MM.1S (cell line): Measurements from ENCODE around the gene DHRS2.

Experiments used
- DNase-seq: peaks from one replicate; pipeline ENCODE4 v3.0.0-alpha.2; 2015
- H2AFZ ChIP-seq: fragments of 300-600 bp; sonication (generic); 2 replicates; pipeline ENCODE4 v1.6.0; 2016; ENCODE audit warnings: antibody characterized with exemption, low read length
- H3F3A ChIP-seq: fragments of 300-600 bp; sonication (generic); 2 replicates; pipeline ENCODE4 v1.6.1; 2016; ENCODE audit warnings: mild to moderate bottlenecking, antibody characterized with exemption, low read length, moderate library complexity, mixed read lengths; ENCODE audit not compliant: insufficient read depth
- H3K27ac ChIP-seq: fragments of 300-600 bp; sonication (generic); 2 replicates; pipeline ENCODE4 v1.5.1; 2016; ENCODE audit warnings: mild to moderate bottlenecking, low read length
- H3K27me3 ChIP-seq: fragments of 300-600 bp; sonication (generic); replicated peaks from 2 replicates; pipeline ENCODE4 v1.6.0; 2016; ENCODE audit warnings: low read length; ENCODE audit not compliant: insufficient read depth
- H3K36me3 ChIP-seq: fragments of 300-600 bp; sonication (generic); replicated peaks from 2 replicates; pipeline ENCODE4 v1.6.1; 2016; ENCODE audit warnings: mild to moderate bottlenecking, low read length, mixed read lengths; ENCODE audit not compliant: insufficient read depth
- H3K4me1 ChIP-seq: fragments of 300-600 bp; sonication (generic); 2 replicates; pipeline ENCODE4 v1.6.1; 2016; ENCODE audit warnings: low read length, mixed read lengths
- H3K4me2 ChIP-seq: fragments of 300-600 bp; sonication (generic); 2 replicates; pipeline ENCODE4 v1.6.0; 2016; ENCODE audit warnings: low read depth, low read length
- H3K4me3 ChIP-seq: fragments of 300-600 bp; sonication (generic); 2 replicates; pipeline ENCODE4 v1.5.1; 2016; ENCODE audit warnings: low read length, mixed read lengths
- H3K79me2 ChIP-seq: fragments of 300-600 bp; sonication (generic); 2 replicates; pipeline ENCODE4 v1.6.1; 2016; ENCODE audit warnings: mixed run types, low read length, mixed read lengths
- H3K9ac ChIP-seq: fragments of 300-600 bp; sonication (generic); 2 replicates; pipeline ENCODE4 v1.6.1; 2016; ENCODE audit warnings: low read length, mixed read lengths
- H3K9me2 ChIP-seq: fragments of 300-600 bp; sonication (generic); replicated peaks from 2 replicates; pipeline ENCODE4 v1.6.1; 2016; ENCODE audit warnings: mild to moderate bottlenecking, low read length, mixed read lengths; ENCODE audit not compliant: insufficient read depth
- H3K9me3 ChIP-seq: fragments of 300-600 bp; sonication (generic); replicated peaks from 2 replicates; pipeline ENCODE4 v1.6.1; 2016; ENCODE audit warnings: mild to moderate bottlenecking, low read length, mixed read lengths; ENCODE audit not compliant: insufficient read depth
- H4K20me1 ChIP-seq: fragments of 300-600 bp; sonication (generic); 2 replicates; pipeline ENCODE4 v1.6.1; 2016; ENCODE audit warnings: mild to moderate bottlenecking, low read length, moderate library complexity, mixed read lengths; ENCODE audit not compliant: insufficient read depth
- EZH2 ChIP-seq: fragments of 300-600 bp; sonication (generic); optimal IDR thresholded peaks from 2 replicates; pipeline ENCODE3; 2017; ENCODE audit warnings: low read depth, mild to moderate bottlenecking, antibody characterized with exemption, low read length, mixed read lengths
- EZH2phosphoT487 ChIP-seq: fragments of 300-600 bp; sonication (generic); IDR thresholded peaks from 2 replicates; pipeline ENCODE4 v1.6.1; 2018; ENCODE audit warnings: antibody characterized with exemption, low read length
- TF ChIP-seq, protein P1 (sequence below): fragments of 300-600 bp; sonication (generic); IDR thresholded peaks from 2 replicates; pipeline ENCODE4 v1.5.1; 2016; ENCODE audit warnings: antibody characterized with exemption, low read length, mixed read lengths

Gene DHRS2

DNA sequence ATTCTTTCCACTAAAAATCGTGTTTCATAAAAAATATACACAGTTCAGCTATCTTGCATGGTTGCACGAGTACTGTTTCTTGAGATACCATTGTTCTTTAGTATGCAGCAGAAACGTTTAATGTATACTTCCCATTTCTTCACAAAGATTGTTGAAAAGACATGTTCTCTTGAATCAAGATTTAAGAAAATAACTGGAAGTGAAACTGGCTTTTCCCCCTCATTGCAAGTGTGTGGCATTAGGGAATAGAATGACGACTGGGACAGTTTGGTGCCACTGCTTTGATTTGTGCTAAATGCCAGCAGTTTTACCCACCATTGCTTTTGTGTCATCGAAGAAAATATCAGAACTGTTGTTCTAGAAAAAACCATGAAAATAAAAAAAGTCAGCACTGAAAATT, 20.3 kb upstream of the DHRS2 start:
- H3K27me3 ChIP-seq = no peaks in the 10 kb centered on the region

DNA sequence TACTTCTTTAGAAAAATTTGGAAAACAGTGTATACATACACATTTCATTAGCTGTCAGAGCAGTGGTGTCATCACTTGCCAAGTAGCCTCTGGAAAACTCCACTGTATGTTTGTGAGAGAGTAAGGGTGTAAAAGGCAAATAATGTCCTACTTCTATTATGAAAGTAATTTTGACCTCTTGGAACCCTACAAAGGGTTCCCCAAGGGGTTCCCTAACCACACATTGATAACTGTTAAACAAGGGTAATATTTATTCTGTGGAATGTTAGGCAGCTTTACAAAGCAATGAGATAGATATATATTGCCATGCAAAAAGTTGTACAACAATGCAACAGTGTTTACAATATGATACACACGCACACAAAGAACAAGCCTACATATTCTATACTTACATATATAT, 18.6 kb upstream of the DHRS2 start:
- TF ChIP-seq EZH2phosphoT487 (no peak), EZH2 (no peak)
- TF ChIP-seq, protein P1, sequence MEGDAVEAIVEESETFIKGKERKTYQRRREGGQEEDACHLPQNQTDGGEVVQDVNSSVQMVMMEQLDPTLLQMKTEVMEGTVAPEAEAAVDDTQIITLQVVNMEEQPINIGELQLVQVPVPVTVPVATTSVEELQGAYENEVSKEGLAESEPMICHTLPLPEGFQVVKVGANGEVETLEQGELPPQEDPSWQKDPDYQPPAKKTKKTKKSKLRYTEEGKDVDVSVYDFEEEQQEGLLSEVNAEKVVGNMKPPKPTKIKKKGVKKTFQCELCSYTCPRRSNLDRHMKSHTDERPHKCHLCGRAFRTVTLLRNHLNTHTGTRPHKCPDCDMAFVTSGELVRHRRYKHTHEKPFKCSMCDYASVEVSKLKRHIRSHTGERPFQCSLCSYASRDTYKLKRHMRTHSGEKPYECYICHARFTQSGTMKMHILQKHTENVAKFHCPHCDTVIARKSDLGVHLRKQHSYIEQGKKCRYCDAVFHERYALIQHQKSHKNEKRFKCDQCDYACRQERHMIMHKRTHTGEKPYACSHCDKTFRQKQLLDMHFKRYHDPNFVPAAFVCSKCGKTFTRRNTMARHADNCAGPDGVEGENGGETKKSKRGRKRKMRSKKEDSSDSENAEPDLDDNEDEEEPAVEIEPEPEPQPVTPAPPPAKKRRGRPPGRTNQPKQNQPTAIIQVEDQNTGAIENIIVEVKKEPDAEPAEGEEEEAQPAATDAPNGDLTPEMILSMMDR = no peak
- Histone ChIP-seq H3K9ac (no peak overlapping the region), H3K79me2 (no peaks in the 10 kb centered on the region), H3K27me3 (no peaks in the 10 kb centered on the region), H3K9me2 (no peaks in the 10 kb centered on the region), H4K20me1 (no peaks in the 10 kb centered on the region), H3K27ac (no peak overlapping the region), H3K4me2 (no peak overlapping the region), H3F3A (no peaks in the 10 kb centered on the region), H3K9me3 (no peaks in the 10 kb centered on the region), H3K36me3 (no peaks in the 10 kb centered on the region), H3K4me1 (no peaks in the 10 kb centered on the region), H2AFZ (no peak overlapping the region), H3K4me3 (no peak overlapping the region)
- DNase-seq = no peak

More for the DNA sequence above, 20.3 kb upstream of the DHRS2 start:
- Histone ChIP-seq H4K20me1 (no peaks in the 10 kb centered on the region), H3K4me1 (no peaks in the 10 kb centered on the region), H2AFZ (no peak overlapping the region), H3F3A (no peaks in the 10 kb centered on the region), H3K9ac (no peak overlapping the region), H3K36me3 (no peaks in the 10 kb centered on the region), H3K9me2 (no peaks in the 10 kb centered on the region), H3K4me2 (no peak overlapping the region), H3K4me3 (no peak overlapping the region), H3K27ac (no peak overlapping the region), H3K79me2 (no peaks in the 10 kb centered on the region), H3K9me3 (no peaks in the 10 kb centered on the region)
- TF ChIP-seq EZH2phosphoT487 = no peak
- TF ChIP-seq EZH2 = no peak
- TF ChIP-seq, protein P1 = no peak
- DNase-seq = no peak

DNA sequence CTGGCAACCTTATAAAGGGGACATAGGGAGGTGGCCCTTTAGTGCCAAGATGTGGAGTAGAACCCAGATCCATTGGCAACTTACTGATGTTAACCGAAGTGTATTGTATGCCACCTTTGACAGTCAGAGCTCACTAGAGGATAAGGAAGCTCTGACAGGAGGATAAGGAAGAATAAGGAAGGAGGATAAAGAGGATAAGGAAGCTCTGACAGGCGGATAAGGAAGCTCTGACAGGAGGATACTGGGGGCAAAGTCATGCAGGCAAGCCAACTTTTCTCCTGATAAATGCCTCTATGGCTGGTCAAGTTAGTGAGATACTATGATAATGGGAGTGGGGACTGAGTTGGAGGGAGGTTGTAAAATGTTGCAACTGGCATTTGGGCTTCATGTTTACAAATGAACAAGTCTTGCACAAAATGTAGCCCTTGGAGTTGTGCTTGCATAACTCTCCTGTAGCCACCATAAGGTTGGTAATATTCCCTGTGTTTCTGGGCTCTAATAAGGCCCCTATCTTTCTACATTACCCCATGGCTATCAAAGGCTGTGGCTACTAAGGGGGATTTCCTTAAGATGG, 17.7 kb upstream of the DHRS2 start:
- Histone ChIP-seq H3K27ac (no peak overlapping the region), H3K9ac (no peak overlapping the region), H3F3A (no peaks in the 10 kb centered on the region), H3K9me2 (no peaks in the 10 kb centered on the region), H3K4me1 (no peaks in the 10 kb centered on the region), H2AFZ (no peak overlapping the region), H3K27me3 (no peaks in the 10 kb centered on the region), H3K79me2 (no peaks in the 10 kb centered on the region), H3K4me3 (no peak overlapping the region), H3K4me2 (no peak overlapping the region), H3K36me3 (no peaks in the 10 kb centered on the region), H3K9me3 (no peaks in the 10 kb centered on the region), H4K20me1 (no peaks in the 10 kb centered on the region)
- DNase-seq = no peak
- no peak for TF ChIP-seq EZH2phosphoT487
- TF ChIP-seq, protein P1 = no peak
- no peak for TF ChIP-seq EZH2
